SK-N-SH (cell line): ENCODE measurements around the gene TP63.

Experiments
- RAD21 ChIP-seq: IDR thresholded peaks from 2 replicates; pipeline ENCODE4 v1.6.1; 2012; ENCODE audit warnings: mild to moderate bottlenecking, low read length
- YY1 ChIP-seq: IDR thresholded peaks from 2 replicates; pipeline ENCODE4 v1.4.0; 2012; ENCODE audit warnings: low read depth, mild to moderate bottlenecking

- no peak for TF ChIP-seq YY1
- no peak for TF ChIP-seq RAD21
Measured at GRCh38 chr3:189685291-189685690, 54.1 kb downstream of the TP63 start.
